IMR-90 (cell line): ENCODE data around the gene KCNQ5. TPM values are rescaled to one million over a fixed set of nuclear protein-coding genes. Genes with fewer than 3 reads are reported as not detected.

Source experiments
- ATAC-seq: fragments of 200-7000 bp; cut with Tn5 transposase; 2 replicates; pipeline ENCODE4 v1.9.1; 2020; ENCODE audit warnings: low read depth, mild to moderate bottlenecking, moderate library complexity
- BruUV-seq: library from RNA; stranded (reverse); fragments of 400-500 nt; replicated peaks from 2 replicates; lab custom pipeline; 2021; lab: Mats Ljungman, UMichigan
- CTCF ChIA-PET: fragments of 300-600 bp; formaldehyde crosslinking; extraction: SDS; loops from one replicate; lab custom pipeline; 2021; ENCODE audit warnings: antibody characterized with exemption; lab: Yijun Ruan, JAX
- POLR2A ChIA-PET: fragments of 300-600 bp; sonication (Branson Sonifier 250); formaldehyde crosslinking; loops from one replicate; lab custom pipeline; 2022; ENCODE audit warnings: antibody characterized with exemption; ENCODE audit not compliant: unreplicated experiment; lab: Charles Lee
- DNase-seq: peaks from one replicate; pipeline ENCODE4 v3.0.0; 2013
- H2AFZ ChIP-seq: replicated peaks from 2 replicates; pipeline ENCODE3; 2013; ENCODE audit warnings: low read length, mild to moderate bottlenecking; ENCODE audit not compliant: poor library complexity
- H2AK5ac ChIP-seq: 2 replicates; pipeline ENCODE4 v1.6.1; 2013; ENCODE audit warnings: low read depth, low read length, inconsistent platforms
- H2AK9ac ChIP-seq: replicated peaks from 2 replicates; pipeline ENCODE3; 2013; ENCODE audit warnings: mild to moderate bottlenecking, low read depth, low read length, moderate library complexity; ENCODE audit not compliant: poor library complexity
- H2BK120ac ChIP-seq: 2 replicates; pipeline ENCODE4 v1.6.1; 2013; ENCODE audit warnings: low read depth, low read length, inconsistent platforms
- H2BK15ac ChIP-seq: 3 replicates; pipeline ENCODE4 v1.6.1; 2013; ENCODE audit warnings: low read depth, low read length, inconsistent platforms
- H2BK20ac ChIP-seq: 2 replicates; pipeline ENCODE4 v1.6.1; 2013; ENCODE audit warnings: low read depth, mild to moderate bottlenecking, inconsistent platforms, low read length, moderate library complexity
- H2BK5ac ChIP-seq: 2 replicates; pipeline ENCODE4 v1.6.1; 2013; ENCODE audit warnings: mild to moderate bottlenecking, low read depth, low read length, inconsistent platforms; ENCODE audit not compliant: poor library complexity, severe bottlenecking
- H3K14ac ChIP-seq: replicated peaks from 2 replicates; pipeline ENCODE4 v1.6.1; 2013; ENCODE audit warnings: low read depth, low read length, inconsistent platforms
- H3K18ac ChIP-seq: 2 replicates; pipeline ENCODE4 v1.6.1; 2013; ENCODE audit warnings: low read depth, low read length, control low read depth
- H3K23ac ChIP-seq: 2 replicates; pipeline ENCODE4 v1.6.1; 2013; ENCODE audit warnings: low read depth, low read length, inconsistent platforms
- H3K27ac ChIP-seq: 2 replicates; pipeline ENCODE4 v1.5.1; 2013; ENCODE audit warnings: mild to moderate bottlenecking, control low read depth, low read length; ENCODE audit not compliant: insufficient read depth
- H3K27me3 ChIP-seq: 2 replicates; pipeline ENCODE4 v1.6.1; 2013; ENCODE audit warnings: low read length; ENCODE audit not compliant: control insufficient read depth, insufficient read depth
- H3K36me3 ChIP-seq: 2 replicates; pipeline ENCODE4 v1.6.1; 2013; ENCODE audit warnings: low read length, mixed read lengths; ENCODE audit not compliant: control insufficient read depth, insufficient read depth
- H3K4ac ChIP-seq: 2 replicates; pipeline ENCODE4 v1.6.1; 2013; ENCODE audit warnings: low read depth, low read length, inconsistent platforms
- H3K4me1 ChIP-seq: 2 replicates; pipeline ENCODE4 v1.6.1; 2013; ENCODE audit warnings: low read length, mixed read lengths; ENCODE audit not compliant: control insufficient read depth, insufficient read depth
- H3K4me2 ChIP-seq: 2 replicates; pipeline ENCODE4 v1.6.1; 2013; ENCODE audit warnings: low read depth, mild to moderate bottlenecking, control low read depth, low read length, moderate library complexity
- H3K4me3 ChIP-seq: 2 replicates; pipeline ENCODE4 v1.5.1; 2013; ENCODE audit warnings: low read depth, mild to moderate bottlenecking, control low read depth, low read length, moderate library complexity; ENCODE audit not compliant: insufficient read depth
- H3K56ac ChIP-seq: 2 replicates; pipeline ENCODE4 v1.6.1; 2013; ENCODE audit warnings: low read length, inconsistent platforms; ENCODE audit not compliant: insufficient read depth; ENCODE audit errors: extremely low read depth
- H3K79me1 ChIP-seq, 2 experiments: 2 replicates each; pipeline ENCODE4 v1.6.1; 2013; ENCODE audit warnings: low read length in 2 of 2, inconsistent platforms in 1 of 2, low read depth in 1 of 2
- H3K9ac ChIP-seq: 2 replicates; pipeline ENCODE4 v1.6.1; 2013; ENCODE audit warnings: low read depth, low read length, control low read depth
- H3K9me1 ChIP-seq: 2 replicates; pipeline ENCODE4 v1.6.1; 2013; ENCODE audit warnings: low read length, inconsistent platforms; ENCODE audit not compliant: insufficient read depth
- H3K9me3 ChIP-seq: 2 replicates; pipeline ENCODE4 v1.6.1; 2013; ENCODE audit warnings: low read length; ENCODE audit not compliant: control insufficient read depth, insufficient read depth
- H4K20me1 ChIP-seq: 2 replicates; pipeline ENCODE4 v1.6.1; 2013; ENCODE audit warnings: low read length, inconsistent platforms; ENCODE audit not compliant: insufficient read depth
- H4K5ac ChIP-seq: 2 replicates; pipeline ENCODE4 v1.6.1; 2013; ENCODE audit warnings: mild to moderate bottlenecking, low read depth, low read length, control low read depth
- H4K8ac ChIP-seq, 2 experiments: 2 replicates each; pipeline ENCODE4 v1.6.1; 2013; ENCODE audit warnings: low read depth in 2 of 2, low read length in 2 of 2, control low read depth in 1 of 2, inconsistent platforms in 1 of 2
- H4K91ac ChIP-seq: 2 replicates; pipeline ENCODE4 v1.6.1; 2013; ENCODE audit warnings: low read depth, low read length, inconsistent platforms; ENCODE audit not compliant: insufficient read depth
- CEBPB ChIP-seq: IDR thresholded peaks from 2 replicates; pipeline ENCODE4 v1.6.1; 2012; ENCODE audit warnings: low read depth, low read length, improper control_type of control experiment
- MAZ ChIP-seq: IDR thresholded peaks from 2 replicates; pipeline ENCODE4 v1.6.1; 2012; ENCODE audit warnings: low read depth, mild to moderate bottlenecking, low read length, improper control_type of control experiment, moderate library complexity, borderline replicate concordance
- MXI1 ChIP-seq: IDR thresholded peaks from 2 replicates; pipeline ENCODE4 v1.6.1; 2012; ENCODE audit warnings: low read depth, mild to moderate bottlenecking, low read length, moderate library complexity, borderline replicate concordance
- POLR2A ChIP-seq: IDR thresholded peaks from 2 replicates; pipeline ENCODE4 v1.6.1; 2012; ENCODE audit warnings: mild to moderate bottlenecking, low read depth, low read length
- RCOR1 ChIP-seq: IDR thresholded peaks from 2 replicates; pipeline ENCODE4 v1.6.1; 2012; ENCODE audit warnings: mild to moderate bottlenecking, low read length, improper control_type of control experiment; ENCODE audit not compliant: insufficient replicate concordance
- SMC3 ChIP-seq: fragments of 150-350 bp; IDR thresholded peaks from 2 replicates; pipeline ENCODE4 v1.6.1; 2016; ENCODE audit warnings: low read depth, mild to moderate bottlenecking, antibody characterized with exemption, low read length, moderate library complexity
- USF2 ChIP-seq: fragments of 150-350 bp; IDR thresholded peaks from 2 replicates; pipeline ENCODE4 v1.6.1; 2017; ENCODE audit warnings: mild to moderate bottlenecking, antibody characterized with exemption, low read length, low read depth
- WGBS, 2 experiments: methylation state at CpG; one replicate each; pipeline versions ENCODE4 v1.1.5 to v1.1.7; 2013; ENCODE audit warnings: missing lambda C conversion rate in 2 of 2; ENCODE audit not compliant: insufficient read length in 1 of 2; ENCODE audit errors: extremely low coverage in 2 of 2; 5-methylcytosine and 5-hydroxymethylcytosine counted together
- dilution Hi-C: fragments of 300-500 bp; cut with HindIII; formaldehyde crosslinking; loops from one replicate; pipeline ENCODE4 v1.14.3; 2018; ENCODE audit warnings: low sequenced_read_pairs; ENCODE audit not compliant: unreplicated experiment
- in situ Hi-C: fragments of 300-500 bp; cut with MboI; formaldehyde crosslinking; loops from 3 replicates; pipeline ENCODE4 v1.14.3; 2019; ENCODE audit warnings: low sequenced_read_pairs, inconsistent platforms, mixed read lengths
- intact Hi-C: fragments of 100-400 bp; cut with micrococcal nuclease; formaldehyde crosslinking; loops from 2 replicates; pipeline ENCODE4 v1.10.0; 2022
- polyA plus RNA-seq, 3 experiments: library from polyadenylated mRNA; depleted of rRNA; stranded (reverse); fragments of >200 nt; gene quantifications; 2 replicates each; pipeline ENCODE4 v1.2.3, GENCODE V29; 2012; ENCODE audit warnings: low replicate concordance in 1 of 3
- total RNA-seq: library from RNA; depleted of rRNA; stranded (reverse); fragments of >200 nt; gene quantifications from 2 replicates; pipeline ENCODE4 v1.2.3, GENCODE V29; 2012

Gene KCNQ5
- total and polyA plus RNA-seq, 2 of the 4 experiments (the other 2 are of a cell fraction): 0.75 to 1.3 TPM

- no peaks in the 10 kb centered on the region for H3K9me3 ChIP-seq
- H4K5ac ChIP-seq: no peak overlapping the region
- no peak for TF ChIP-seq MXI1
- TF ChIP-seq CEBPB: no peak
- no peak for TF ChIP-seq USF2
- no peak for TF ChIP-seq SMC3
- no peak for TF ChIP-seq RCOR1
- TF ChIP-seq POLR2A: no peak
- TF ChIP-seq MAZ: no peak
- peaks cover 14% of the 10 kb centered on the region for H3K4me1 ChIP-seq
- in situ Hi-C loops (no loop called here), dilution Hi-C loops (no loop called here), intact Hi-C loops (no loop called here)
- no peak overlapping the region for H2BK120ac ChIP-seq
- no peak overlapping the region for H3K4ac ChIP-seq
- H3K18ac ChIP-seq: no peak overlapping the region
- H3K27ac ChIP-seq: no peak overlapping the region
- H3K14ac ChIP-seq: no peak overlapping the region
- no peak overlapping the region for H3K56ac ChIP-seq
- no peak overlapping the region for H2BK20ac ChIP-seq
- H4K8ac ChIP-seq: no peak overlapping the region
- H2AK5ac ChIP-seq: no peak overlapping the region
- no peak overlapping the region for H3K9ac ChIP-seq
- no peaks in the 10 kb centered on the region for H3K36me3 ChIP-seq
- ATAC-seq (no peak), DNase-seq (no peak)
- no peak overlapping the region for H3K4me2 ChIP-seq
- CTCF ChIA-PET: no interaction called here
- no TSS peak for BruUV-seq
- no peak overlapping the region for H3K23ac ChIP-seq
- WGBS, 2 experiments: 67% methylated on average over 3 of the region's 7 CpGs; no CpG with 5 or more reads in 1 of the 2 experiments
- no peak overlapping the region for H2BK5ac ChIP-seq
- H2AK9ac ChIP-seq: no peak overlapping the region
- H3K27me3 ChIP-seq: no peaks in the 10 kb centered on the region
- H4K20me1 ChIP-seq: no peaks in the 10 kb centered on the region
- POLR2A ChIA-PET: no interaction called here
- H3K79me1 ChIP-seq: no peaks in the 10 kb centered on the region; a peak in 1 of 4 replicates
- H2AFZ ChIP-seq: no peak overlapping the region
- H4K91ac ChIP-seq: no peak overlapping the region
- no peak overlapping the region for H3K4me3 ChIP-seq
- peaks cover 10% of the 10 kb centered on the region; the same call in 1 of the 2 replicates for H3K9me1 ChIP-seq
- H2BK15ac ChIP-seq: no peak overlapping the region
Observed at GRCh38 chr6:72813807-72814596, 192.1 kb downstream of the KCNQ5 start.
